SK-N-SH (cell line): ENCODE results near the gene PSAP. TPM values are rescaled to one million over a fixed set of nuclear protein-coding genes. Genes with fewer than 3 reads are reported as not detected.

Experiments
- CTCF ChIA-PET: fragments of 300-600, 350-600 bp; formaldehyde crosslinking; extraction: SDS; loops from one replicate; lab custom pipeline; 2021; lab: Yijun Ruan, JAX
- POLR2A ChIA-PET: fragments of 350-600 bp; sonication (Branson Sonifier 250); formaldehyde crosslinking; extraction: SDS; loops from one replicate; lab custom pipeline; 2020; ENCODE audit warnings: antibody characterized with exemption, inconsistent platforms; lab: Yijun Ruan, JAX
- DNase-seq: peaks from one replicate; pipeline ENCODE4 v3.0.0; 2012
- H2AFZ ChIP-seq: fragments of 200-600 bp; sonication (generic); 2 replicates; pipeline ENCODE4 v1.8.1; 2016; ENCODE audit warnings: antibody characterized with exemption, mild to moderate bottlenecking, low read depth
- H3F3A ChIP-seq: fragments of 200-600 bp; sonication (generic); replicated peaks from 2 replicates; pipeline ENCODE3; 2016; ENCODE audit warnings: antibody characterized with exemption, mild to moderate bottlenecking; ENCODE audit not compliant: insufficient read depth
- H3K27ac ChIP-seq, 2 experiments: fragments of 200-500 bp in 1 of 2; fragments of 200-600 bp in 1 of 2; sonication (Bioruptor generic) in 1 of 2; sonication (generic), shearing (Covaris generic) in 1 of 2; 2 replicates each; pipeline versions ENCODE4 v1.5.1 to v1.6.1; 2014 to 2016; ENCODE audit warnings: low read depth in 2 of 2, inconsistent platforms in 1 of 2, low read length in 1 of 2, mild to moderate bottlenecking in 1 of 2, mixed read lengths in 1 of 2
- H3K27me3 ChIP-seq: fragments of 200-600 bp; sonication (generic), shearing (Covaris generic); 2 replicates; pipeline ENCODE4 v1.6.1; 2016; ENCODE audit warnings: mixed run types; ENCODE audit not compliant: insufficient read depth
- H3K36me3 ChIP-seq, 2 experiments: fragments of 200-500 bp in 1 of 2; fragments of 200-600 bp in 1 of 2; sonication (Bioruptor generic) in 1 of 2; sonication (generic) in 1 of 2; replicated peaks in 1 of 2; 2 replicates each; pipeline versions ENCODE3 to v1.5.1; 2014 to 2016; ENCODE audit warnings: low read length in 1 of 2, mild to moderate bottlenecking in 1 of 2; ENCODE audit not compliant: insufficient read depth in 2 of 2, control insufficient read depth in 1 of 2
- H3K4me1 ChIP-seq, 2 experiments: fragments of 200-500 bp in 1 of 2; fragments of 200-600 bp in 1 of 2; sonication (Bioruptor generic) in 1 of 2; sonication (generic), shearing (Covaris generic) in 1 of 2; 2 replicates each; pipeline versions ENCODE4 v1.5.1 to v1.6.1; 2014 to 2016; ENCODE audit warnings: low read depth in 1 of 2, low read length in 1 of 2, mixed run types in 1 of 2; ENCODE audit not compliant: insufficient read depth in 2 of 2, control insufficient read depth in 1 of 2
- H3K4me2 ChIP-seq: fragments of 200-600 bp; sonication (generic), shearing (Covaris generic); 2 replicates; pipeline ENCODE4 v1.6.1; 2017; ENCODE audit warnings: mixed run types
- H3K4me3 ChIP-seq, 2 experiments: fragments of 200-500 bp in 1 of 2; fragments of 200-600 bp in 1 of 2; sonication (Bioruptor generic) in 1 of 2; sonication (generic), shearing (Covaris generic) in 1 of 2; 2 replicates each; pipeline versions ENCODE4 v1.5.1 to v1.8.1; 2014 to 2016; ENCODE audit warnings: low read depth in 2 of 2, inconsistent platforms in 1 of 2, low read length in 1 of 2, mild to moderate bottlenecking in 1 of 2, mixed read lengths in 1 of 2, moderate library complexity in 1 of 2
- H3K79me2 ChIP-seq: fragments of 200-600 bp; sonication (generic); 2 replicates; pipeline ENCODE4 v1.8.1; 2017; ENCODE audit warnings: mild to moderate bottlenecking; ENCODE audit not compliant: insufficient read depth
- H3K9ac ChIP-seq: fragments of 200-600 bp; sonication (generic); 2 replicates; pipeline ENCODE4 v1.6.1; 2017; ENCODE audit warnings: mixed run types
- H3K9me2 ChIP-seq: fragments of 200-600 bp; sonication (generic); 2 replicates; pipeline ENCODE4 v1.6.1; 2017; ENCODE audit warnings: mixed run types
- H3K9me3 ChIP-seq: fragments of 200-600 bp; sonication (generic); 2 replicates; pipeline ENCODE4 v1.6.1; 2017; ENCODE audit warnings: mixed run types, mild to moderate bottlenecking, moderate library complexity
- H4K20me1 ChIP-seq: fragments of 200-600 bp; sonication (generic); 2 replicates; pipeline ENCODE4 v1.6.1; 2017; ENCODE audit warnings: mild to moderate bottlenecking, mixed run types; ENCODE audit not compliant: insufficient read depth
- CTCF ChIP-seq: fragments of 200-600 bp; sonication (generic); IDR thresholded peaks from 2 replicates; pipeline ENCODE4 v1.6.1; 2017; ENCODE audit warnings: antibody characterized with exemption, mild to moderate bottlenecking, moderate library complexity
- FOSL2 ChIP-seq: IDR thresholded peaks from 2 replicates; pipeline ENCODE4 v1.4.0; 2012; ENCODE audit warnings: low read depth, mild to moderate bottlenecking, moderate library complexity, borderline replicate concordance
- FOXJ3 ChIP-seq: sonication (generic); formaldehyde crosslinking; IDR thresholded peaks from 2 replicates; pipeline ENCODE4 v1.5.1; 2020; ENCODE audit warnings: mild to moderate bottlenecking, missing genetic modification reagents
- FOXM1 ChIP-seq: IDR thresholded peaks from 2 replicates; pipeline ENCODE4 v1.4.0; 2012; ENCODE audit warnings: low read depth, mild to moderate bottlenecking
- GATA2 ChIP-seq: sonication (generic); formaldehyde crosslinking; IDR thresholded peaks from 2 replicates; pipeline ENCODE4 v1.5.0; 2020; ENCODE audit warnings: mild to moderate bottlenecking, missing genetic modification reagents
- IRF3 ChIP-seq: fragments of 150-350 bp; IDR thresholded peaks from 2 replicates; pipeline ENCODE4 v1.6.1; 2016; ENCODE audit warnings: mild to moderate bottlenecking, low read depth, low read length
- JUND ChIP-seq: IDR thresholded peaks from 2 replicates; pipeline ENCODE4 v1.4.0; 2012
- MAX ChIP-seq: IDR thresholded peaks from 2 replicates; pipeline ENCODE4 v1.4.0; 2012; ENCODE audit warnings: low read depth
- MEF2A ChIP-seq: IDR thresholded peaks from 2 replicates; pipeline ENCODE4 v1.4.0; 2012; ENCODE audit warnings: low read depth, borderline replicate concordance
- NFIC ChIP-seq: IDR thresholded peaks from 2 replicates; pipeline ENCODE4 v1.4.0; 2012; ENCODE audit warnings: borderline replicate concordance
- RFX5 ChIP-seq: IDR thresholded peaks from 2 replicates; pipeline ENCODE4 v1.6.1; 2012; ENCODE audit warnings: mild to moderate bottlenecking, improper control_type of control experiment, low read length
- SIN3A ChIP-seq: IDR thresholded peaks from 2 replicates; pipeline ENCODE4 v1.6.1; 2012; ENCODE audit warnings: low read depth, mild to moderate bottlenecking, low read length, moderate library complexity, borderline replicate concordance
- TAF1 ChIP-seq: IDR thresholded peaks from 2 replicates; pipeline ENCODE4 v1.6.1; 2012; ENCODE audit warnings: low read depth, mild to moderate bottlenecking, low read length, moderate library complexity, borderline replicate concordance
- TCF12 ChIP-seq: IDR thresholded peaks from 2 replicates; pipeline ENCODE4 v1.4.0; 2012
- TEAD4 ChIP-seq: IDR thresholded peaks from 2 replicates; pipeline ENCODE4 v1.4.0; 2012; ENCODE audit warnings: mild to moderate bottlenecking, borderline replicate concordance; ENCODE audit not compliant: insufficient read depth
- YY1 ChIP-seq: IDR thresholded peaks from 2 replicates; pipeline ENCODE4 v1.4.0; 2012; ENCODE audit warnings: low read depth, mild to moderate bottlenecking
- WGBS: methylation state at CpG from one replicate; pipeline ENCODE4 v1.1.6; 2017; ENCODE audit warnings: low lambda C conversion rate; 5-methylcytosine and 5-hydroxymethylcytosine counted together
- polyA plus RNA-seq, 3 experiments: library from polyadenylated mRNA; depleted of rRNA; stranded (reverse); fragments of >200 nt; gene quantifications; 2 replicates each; pipeline ENCODE4 v1.2.3, GENCODE V29; 2012

Gene PSAP
- polyA plus RNA-seq, 1 of the 3 experiments (the other 2 are of a cell fraction): 1,647 TPM

DNA sequence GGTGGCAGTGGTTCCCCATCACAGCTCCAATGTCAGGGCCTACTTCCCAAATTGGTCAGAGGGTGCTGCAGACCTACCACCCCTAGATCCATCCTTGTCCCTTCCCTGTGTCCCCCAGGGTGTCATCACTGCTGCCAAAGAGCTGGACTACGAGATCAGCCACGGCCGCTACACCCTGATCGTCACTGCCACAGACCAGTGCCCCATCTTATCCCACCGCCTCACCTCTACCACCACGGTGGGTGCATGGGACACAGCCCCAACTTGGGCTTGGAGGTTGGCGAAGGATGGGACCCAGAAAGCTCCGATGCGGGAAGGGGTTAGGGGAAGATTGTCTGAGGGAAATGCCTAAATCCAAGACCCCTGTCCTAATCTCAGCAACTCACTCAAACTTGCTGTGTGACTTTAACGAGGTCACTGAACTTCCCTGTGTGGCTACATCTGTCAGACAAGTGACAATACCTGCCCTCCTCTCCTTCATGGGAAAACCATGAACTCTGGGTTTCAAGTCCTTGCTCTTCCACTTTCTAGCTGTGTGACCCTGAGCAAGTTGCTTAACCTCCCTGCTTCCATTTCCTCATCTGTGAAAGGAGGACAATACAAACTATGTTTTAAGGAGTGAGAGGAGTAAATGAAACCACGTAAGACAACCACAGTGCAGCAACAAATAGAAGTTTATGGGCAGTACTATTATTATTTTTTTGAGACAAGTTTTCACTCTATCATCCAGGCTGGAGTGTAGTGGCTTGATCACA, 72.8 kb downstream of the PSAP start:
- POLR2A ChIA-PET: no interaction called here
- H3K4me2 ChIP-seq: no peak overlapping the region
- 57% methylated on average over 11 of the region's 11 CpGs for WGBS

DNA sequence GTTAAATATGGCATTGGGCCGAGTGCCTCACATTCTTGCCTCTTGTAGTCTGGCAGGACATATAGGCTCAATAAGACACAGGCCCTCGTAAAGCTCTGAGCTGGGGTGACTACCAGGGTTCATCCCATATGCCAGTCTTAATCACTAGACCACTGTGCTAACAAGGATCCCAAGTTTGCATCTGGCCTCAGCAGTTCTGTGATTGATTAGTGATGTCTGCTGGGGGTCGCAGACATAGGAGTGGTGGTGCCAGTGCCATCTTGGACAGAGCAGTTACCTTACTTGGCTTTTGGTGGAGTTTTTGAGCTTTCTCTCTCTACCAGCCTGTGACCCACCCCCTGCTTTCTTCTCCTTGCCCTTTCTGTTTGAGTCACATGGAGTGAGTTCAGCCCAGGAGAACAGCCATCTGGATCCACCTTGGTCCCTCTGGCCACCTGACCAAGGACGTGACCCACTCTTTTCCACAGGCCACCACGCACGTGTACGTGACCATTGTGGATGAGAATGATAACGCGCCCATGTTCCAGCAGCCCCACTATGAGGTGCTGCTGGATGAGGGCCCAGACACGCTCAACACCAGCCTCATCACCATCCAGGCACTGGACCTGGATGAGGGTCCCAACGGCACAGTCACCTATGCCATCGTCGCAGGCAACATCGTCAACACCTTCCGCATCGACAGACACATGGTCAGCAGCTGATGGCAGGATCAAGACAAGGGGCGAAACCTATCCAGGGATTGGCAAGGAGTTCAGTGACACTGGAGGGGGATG, 73.7 kb downstream of the PSAP start:
- Histone ChIP-seq H3K79me2 (no peaks in the 10 kb centered on the region), H3K27me3 (no peaks in the 10 kb centered on the region; the same call in 1 of the 2 replicates), H3K9me3 (no peaks in the 10 kb centered on the region), H3K9me2 (no peaks in the 10 kb centered on the region), H3K27ac (no peak overlapping the region), H3K4me2 (no peak overlapping the region), H2AFZ (no peak overlapping the region), H3K9ac (no peak overlapping the region), H3K36me3 (no peaks in the 10 kb centered on the region), H3K4me3 (no peak overlapping the region), H3F3A (no peaks in the 10 kb centered on the region), H3K4me1 (peaks cover 10 to 15% of the 10 kb centered on the region in 2 experiments; a peak in 3 of 4 replicates), H4K20me1 (no peaks in the 10 kb centered on the region)
- CTCF ChIA-PET: interaction anchor here (0.9 to 3.3 kb wide), 3 partner anchors 57 to 119 kb away, joined by 4 to 13 read pairs (median 8); no protein-coding TSS in a partner anchor
- WGBS: 84% methylated on average over 17 of the region's 17 CpGs
- POLR2A ChIA-PET: no interaction called here
- no peak for DNase-seq
- TF ChIP-seq TAF1: no peak
- TF ChIP-seq NFIC: no peak
- TF ChIP-seq TEAD4: no peak
- TF ChIP-seq MAX: no peak
- no peak for TF ChIP-seq FOSL2
- no peak for TF ChIP-seq CTCF
- no peak for TF ChIP-seq IRF3
- no peak for TF ChIP-seq FOXM1
- no peak for TF ChIP-seq TCF12
- no peak for TF ChIP-seq JUND
- no peak for TF ChIP-seq YY1
- TF ChIP-seq FOXJ3 (CRISPR knock-in tag): no peak
- no peak for TF ChIP-seq RFX5

More for the DNA sequence above, 72.8 kb downstream of the PSAP start:
- Histone ChIP-seq H3K9ac (no peak overlapping the region), H3K4me3 (no peak overlapping the region), H4K20me1 (no peaks in the 10 kb centered on the region), H2AFZ (no peak overlapping the region), H3K27ac (no peak overlapping the region), H3K9me2 (no peaks in the 10 kb centered on the region), H3K36me3 (no peaks in the 10 kb centered on the region), H3K9me3 (no peaks in the 10 kb centered on the region), H3K4me1 (peaks cover 3 to 7% of the 10 kb centered on the region in 2 experiments; a peak in 3 of 4 replicates), H3F3A (no peaks in the 10 kb centered on the region), H3K79me2 (no peaks in the 10 kb centered on the region), H3K27me3 (no peaks in the 10 kb centered on the region; the same call in 1 of the 2 replicates)
- CTCF ChIA-PET: interaction anchor here (1.1 to 3.3 kb wide), 2 partner anchors 34 to 118 kb away, joined by 3 to 13 read pairs; no protein-coding TSS in a partner anchor
- no peak for DNase-seq
- TF ChIP-seq SIN3A (no peak), GATA2 (CRISPR knock-in tag) (no peak), JUND (no peak), CTCF (no peak), MEF2A (no peak), FOXJ3 (CRISPR knock-in tag) (no peak), YY1 (no peak)
